HG02759 (cell line): ENCODE measurements around the gene DDR1.

ENCODE experiments used
- ATAC-seq: cut with Tn5 transposase; IDR thresholded peaks from one replicate; pipeline ENCODE4 v1.9.1; 2021; ENCODE audit warnings: mild to moderate bottlenecking, moderate library complexity; ENCODE audit not compliant: unreplicated experiment

DDR1 gene

DNA sequence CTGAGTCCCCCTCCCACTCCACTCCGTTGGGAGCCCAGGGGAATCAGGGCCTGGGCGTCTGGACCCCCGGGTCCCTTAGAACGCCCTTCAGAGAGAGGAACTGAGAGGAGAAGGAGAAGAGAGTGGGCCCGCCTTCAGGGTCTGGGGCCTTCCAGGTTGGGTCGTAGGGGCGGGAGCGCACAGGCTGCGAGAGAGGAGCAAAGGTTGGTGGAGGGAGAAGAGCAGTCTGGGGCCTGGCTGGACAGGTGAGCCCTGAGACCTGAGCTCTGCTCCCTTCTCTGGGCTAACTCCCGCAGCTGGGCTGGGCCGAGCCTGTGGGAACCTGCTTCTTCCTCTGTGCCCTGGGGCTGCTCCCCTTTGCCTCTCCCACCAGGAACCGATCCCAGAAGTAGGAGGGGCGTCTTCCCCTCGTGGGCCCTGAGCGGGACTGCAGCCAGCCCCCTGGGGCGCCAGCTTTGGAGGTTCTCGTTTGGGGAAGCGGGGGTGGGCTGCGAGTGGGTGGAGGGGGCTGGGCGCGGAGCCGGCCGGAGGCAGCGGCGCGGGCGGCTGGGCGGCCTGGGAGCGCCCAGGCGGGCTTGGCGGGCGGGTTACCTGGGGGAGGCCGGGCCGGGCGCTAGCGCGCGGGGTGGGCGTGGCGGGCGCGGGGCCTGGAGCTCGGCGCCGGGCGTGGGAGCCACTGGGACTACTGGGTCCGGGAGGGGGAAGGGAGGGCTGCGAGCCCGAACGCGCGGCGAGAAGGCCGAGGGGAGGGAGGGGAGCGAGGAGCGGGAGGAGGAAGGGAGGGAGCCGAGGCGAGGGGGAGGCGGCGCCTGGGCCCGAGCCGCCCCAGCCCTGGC, at the start of gene DDR1:
Gene DDR1, plus strand, starts transcription at position 835 of the 836 bp plus-strand sequence. CDS start 4,211 bp downstream, outside the sequence.
- peak; percentile 51 for ATAC-seq

GRCh38 chr6:30834646-30835045, 49.7 kb upstream of the DDR1 start:
- no peak for ATAC-seq

- ATAC-seq: no peak
Observed at GRCh38 chr6:30835576-30835975, 48.7 kb upstream of the DDR1 start.

- no peak for ATAC-seq
Observed at GRCh38 chr6:30836431-30836866, 47.9 kb upstream of the DDR1 start.

DNA sequence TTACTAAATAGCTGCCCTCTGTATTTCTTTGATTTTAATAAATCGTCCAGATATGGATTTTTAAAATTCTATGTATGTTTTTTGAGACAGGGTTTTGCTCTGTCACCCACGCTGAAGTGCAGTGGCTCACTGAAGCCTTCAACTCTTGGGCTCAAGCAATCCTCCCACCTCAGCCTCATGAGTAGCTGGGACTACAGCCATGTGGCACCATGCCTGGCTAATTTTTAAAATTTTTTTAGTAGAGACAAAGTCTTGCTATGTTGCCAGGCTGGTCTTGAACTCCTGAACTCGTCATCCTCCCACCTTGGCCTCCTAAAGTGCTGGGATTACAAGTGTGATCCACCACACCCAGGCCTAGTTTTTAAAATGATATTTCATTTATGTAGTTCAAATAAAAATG, 47.4 kb upstream of the DDR1 start:
- no peak for ATAC-seq

- no peak for ATAC-seq
Observed at GRCh38 chr6:30837432-30837831, 46.9 kb upstream of the DDR1 start.

DNA sequence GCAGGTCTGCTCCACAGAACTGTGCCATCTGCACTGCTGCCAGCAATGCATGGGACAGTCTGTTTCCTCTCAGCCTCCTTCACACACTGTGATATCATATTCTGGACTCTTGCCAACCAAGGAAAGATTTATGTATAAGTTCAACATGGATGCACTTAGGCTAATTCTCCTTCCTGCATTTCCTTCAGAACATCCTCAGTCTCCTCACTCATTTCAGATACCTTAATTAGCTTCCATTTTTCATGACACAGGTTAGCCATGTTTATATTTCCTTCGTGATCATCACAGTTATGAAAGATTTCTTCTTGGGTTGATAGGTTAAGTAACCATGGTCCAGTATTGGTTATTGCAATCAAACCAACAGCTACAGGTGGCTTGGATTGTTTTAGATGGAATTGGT, 46.4 kb upstream of the DDR1 start:
- no peak for ATAC-seq

GRCh38 chr6:30839671-30840070, 44.6 kb upstream of the DDR1 start:
- ATAC-seq: no peak

GRCh38 chr6:30840084-30840934, 44.0 kb upstream of the DDR1 start:
- no peak for ATAC-seq

- ATAC-seq: no peak
Observed at GRCh38 chr6:30840935-30841643, 43.2 kb upstream of the DDR1 start.

DNA sequence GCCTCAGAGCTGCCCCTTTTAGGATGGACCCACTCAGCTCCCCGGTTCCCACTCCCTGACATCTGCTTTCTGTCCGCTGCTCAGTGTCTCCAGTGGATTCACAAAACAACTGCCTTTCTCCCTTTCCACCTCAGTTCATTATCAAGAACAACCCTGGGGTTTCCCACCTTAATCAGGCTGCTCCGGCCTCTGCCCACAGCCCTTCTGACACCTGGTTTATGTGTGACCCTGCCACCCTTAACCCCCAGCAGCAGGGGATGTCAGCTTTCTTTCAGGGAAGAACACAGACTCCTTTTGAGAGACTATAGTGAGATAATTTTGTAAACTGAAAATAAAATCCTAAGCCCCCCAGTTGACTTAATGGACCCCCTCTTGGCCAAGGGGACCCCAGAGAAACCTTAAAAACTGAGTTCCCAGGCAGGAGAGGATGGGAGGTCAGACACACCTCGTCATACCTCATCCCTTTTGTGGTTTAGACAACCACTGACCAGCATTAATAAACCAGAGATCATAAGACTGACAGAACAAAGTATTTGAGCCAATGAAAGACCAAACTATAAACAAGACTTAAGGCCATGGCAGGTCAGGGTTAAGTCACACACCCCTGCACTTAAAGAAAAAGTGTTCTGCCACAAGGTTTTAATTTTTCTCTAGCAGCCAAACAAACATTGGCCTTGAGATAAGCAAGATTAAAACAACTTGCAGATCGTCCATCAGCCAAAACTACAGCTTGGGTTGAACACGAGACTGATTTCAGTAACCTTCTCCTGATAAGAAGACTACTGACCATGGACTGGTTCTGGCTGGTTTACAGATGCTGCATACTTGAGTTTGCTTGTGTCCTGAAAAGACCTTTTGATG, 42.4 kb upstream of the DDR1 start:
- ATAC-seq: no peak

GRCh38 chr6:30842754-30843610, 41.3 kb upstream of the DDR1 start:
- ATAC-seq: no peak

DNA sequence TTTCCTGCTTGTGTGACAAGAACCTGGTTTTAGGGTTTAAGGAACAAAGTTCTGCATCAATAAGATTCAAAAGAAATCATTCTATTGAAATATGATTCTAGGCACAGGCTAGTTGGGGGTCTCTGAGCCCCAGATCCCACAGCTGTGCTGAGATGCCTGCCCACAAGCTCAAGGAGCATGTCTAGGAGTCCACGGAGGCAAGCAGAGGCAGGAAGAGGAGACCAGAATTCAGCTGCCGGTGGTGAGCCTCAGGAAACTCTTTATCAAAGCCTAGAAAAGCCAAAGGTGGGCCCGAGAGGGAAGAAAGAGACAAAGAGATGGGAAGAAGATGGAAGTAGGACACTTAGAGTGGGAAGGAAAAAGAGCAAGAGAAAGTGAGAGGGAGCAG, 40.7 kb upstream of the DDR1 start:
- no peak for ATAC-seq

DNA sequence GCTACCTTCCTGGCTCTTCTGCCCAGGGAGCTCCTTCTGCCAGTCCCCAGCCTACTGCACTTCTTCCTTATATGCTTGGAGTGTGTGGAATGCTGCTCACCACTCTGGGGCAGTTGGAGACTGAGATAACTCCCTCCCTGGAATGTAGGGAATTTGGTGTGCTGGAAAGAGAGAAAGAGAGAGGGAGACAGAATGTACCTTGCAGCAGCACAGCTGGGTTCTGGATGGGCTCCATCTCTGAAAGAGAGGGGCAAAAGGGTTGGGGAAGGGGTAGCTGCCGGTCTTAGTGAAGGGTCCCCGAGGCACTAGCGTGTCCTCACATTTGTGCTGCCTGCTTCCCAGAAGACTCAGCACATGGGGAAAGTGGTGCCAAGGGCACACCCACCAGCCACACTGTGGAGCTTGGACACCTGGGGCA, 40.2 kb upstream of the DDR1 start:
- no peak for ATAC-seq

DNA sequence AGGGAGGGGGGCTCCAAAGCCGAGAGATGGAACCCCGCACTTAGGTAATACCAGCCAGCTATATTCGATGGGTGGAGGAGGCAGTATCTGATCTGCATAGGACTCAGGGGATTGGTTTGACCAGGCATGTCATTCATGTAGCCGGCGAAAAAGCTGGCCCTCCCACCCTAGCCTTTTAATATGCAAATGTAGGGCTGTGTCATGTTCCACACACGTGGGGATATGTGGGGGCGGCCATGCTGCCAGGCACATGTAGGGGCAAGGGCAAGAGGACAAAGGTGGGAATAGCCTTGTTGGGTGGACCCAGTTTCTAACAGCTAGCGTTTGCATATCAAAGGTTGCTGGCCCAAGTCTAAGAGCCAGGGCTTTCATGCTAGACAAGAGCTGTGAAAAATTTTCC, 39.1 kb upstream of the DDR1 start:
- no peak for ATAC-seq

GRCh38 chr6:30847421-30847970, 36.8 kb upstream of the DDR1 start:
- ATAC-seq: no peak

GRCh38 chr6:30847971-30848436, 36.3 kb upstream of the DDR1 start:
- no peak for ATAC-seq

DNA sequence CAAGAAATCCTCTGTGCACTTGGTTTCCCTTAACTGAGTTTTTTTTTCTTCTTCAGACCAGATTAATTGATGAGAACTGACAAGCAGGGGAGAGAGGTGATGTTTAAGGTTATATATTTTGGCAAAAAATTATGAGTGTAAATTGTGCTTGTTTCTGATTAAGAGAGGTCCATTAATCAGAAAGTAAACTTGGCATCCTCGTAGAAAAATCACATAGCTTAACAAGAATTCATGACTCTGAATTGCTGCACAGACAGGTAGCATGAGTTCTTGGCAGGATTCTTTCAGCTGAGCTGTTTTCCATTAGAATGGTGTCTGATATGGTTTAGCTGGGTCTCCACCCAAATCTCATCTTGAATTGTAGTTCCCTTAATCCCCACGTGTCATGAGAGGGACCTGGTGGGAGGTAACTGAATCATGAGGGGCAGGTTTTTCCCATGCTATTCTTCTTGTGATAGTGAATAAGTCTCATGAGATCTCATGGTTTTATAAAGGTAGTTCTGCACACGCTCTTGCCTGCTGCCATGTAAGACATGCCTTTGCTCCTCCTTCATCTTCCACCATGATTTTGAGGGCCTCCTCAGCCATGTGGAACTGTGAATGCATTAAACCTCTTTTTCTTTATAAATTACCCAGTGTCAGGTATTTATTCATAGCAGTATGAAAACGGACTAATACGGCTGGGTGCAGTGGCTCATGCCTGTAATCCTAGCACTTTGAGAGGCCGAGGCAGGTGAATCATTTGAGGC, 34.2 kb upstream of the DDR1 start:
- no peak for ATAC-seq
